Activated gamma-delta T cell treated with Interleukin-2 at 50 U/mL for 16 hours (primary cell): ENCODE results near the gene THSD7A.

ENCODE experiments used
- DNase-seq: peaks from one replicate; pipeline ENCODE4 v3.0.0-alpha.2; 2020

The THSD7A gene

DNA sequence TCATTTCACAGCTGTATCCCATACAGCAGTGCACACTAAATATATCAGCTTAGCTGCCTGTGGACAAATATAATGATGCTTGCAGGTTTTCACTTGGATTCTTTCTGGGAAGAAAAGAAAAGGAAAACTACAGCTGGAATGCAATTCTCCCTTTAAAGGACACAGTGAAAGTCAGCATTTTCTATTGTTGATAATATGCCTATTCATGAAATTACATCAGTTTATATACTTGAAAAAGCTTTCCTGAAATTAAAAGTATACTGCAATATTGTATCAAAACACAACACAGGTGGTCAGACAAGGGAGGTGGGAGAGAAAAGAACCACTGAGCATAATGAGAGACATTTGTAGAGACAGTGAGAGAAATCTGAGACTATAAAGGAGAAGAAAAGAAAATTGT, 20.3 kb downstream of the THSD7A start:
- DNase-seq, result no peak

DNA sequence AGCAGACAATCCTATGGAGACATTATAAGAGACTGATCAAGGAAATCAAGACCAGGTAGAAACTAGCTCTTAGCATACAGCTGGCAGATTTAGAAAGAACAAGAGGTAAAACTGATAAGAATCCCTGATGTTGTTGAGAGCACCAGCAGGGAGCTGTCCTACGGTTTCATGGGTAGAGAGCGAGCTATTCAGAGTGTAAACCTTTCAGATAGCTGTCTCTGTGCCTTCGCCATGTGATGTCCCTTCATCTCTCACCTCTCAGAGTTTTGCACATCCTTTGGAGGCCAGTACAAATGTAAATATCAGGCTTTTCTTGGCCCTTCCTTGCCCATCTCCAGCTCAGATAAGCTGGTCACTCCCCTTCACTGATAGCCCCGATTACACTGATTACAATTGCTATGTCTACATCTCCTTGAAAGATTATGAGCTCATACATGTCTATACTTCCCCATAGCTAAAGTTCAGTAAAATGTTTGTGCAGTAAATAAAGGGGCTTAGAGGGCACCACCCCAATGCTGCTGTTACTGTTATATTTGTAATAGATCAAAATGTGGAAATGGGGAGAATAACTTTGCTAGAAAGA, 21.9 kb downstream of the THSD7A start:
- DNase-seq, result no peak

DNA sequence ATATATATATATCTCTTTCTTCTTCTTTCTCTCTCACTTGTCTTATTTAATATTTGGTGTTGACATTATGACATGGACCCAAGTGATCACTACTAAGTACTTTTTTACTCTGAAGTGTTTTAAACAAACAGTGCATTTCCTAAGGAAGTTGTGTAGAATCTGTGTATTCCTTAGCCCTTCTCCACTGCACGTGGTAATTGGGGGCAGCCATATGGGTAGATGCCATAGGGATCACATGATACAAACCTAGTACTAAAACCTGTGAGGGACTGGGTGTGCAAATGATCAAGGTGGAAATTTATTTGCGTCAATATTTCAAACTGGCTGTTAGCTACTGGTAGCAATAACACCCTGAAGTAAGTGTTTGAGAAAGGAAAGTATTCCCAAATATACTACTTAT, 25.0 kb downstream of the THSD7A start:
- DNase-seq, result no peak

DNA sequence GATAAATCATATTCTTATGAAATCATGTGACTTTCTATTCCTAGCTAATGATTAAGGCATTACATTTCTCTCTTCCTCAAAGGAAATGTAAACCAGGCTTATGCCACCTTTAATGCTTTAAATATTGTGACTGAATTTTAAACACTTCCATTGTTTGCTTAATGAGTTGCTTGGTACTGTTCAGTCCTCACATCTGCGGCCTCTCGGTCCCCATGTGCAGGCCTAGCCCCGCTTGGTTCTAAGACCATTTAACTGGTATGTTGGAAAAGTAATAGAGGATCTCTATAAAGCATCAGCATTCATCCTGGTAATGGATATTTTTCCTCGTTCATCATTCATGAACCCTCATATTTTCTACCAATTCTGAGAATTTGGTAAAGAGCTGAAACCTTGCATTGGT, 27.4 kb downstream of the THSD7A start:
- DNase-seq, result no peak

DNA sequence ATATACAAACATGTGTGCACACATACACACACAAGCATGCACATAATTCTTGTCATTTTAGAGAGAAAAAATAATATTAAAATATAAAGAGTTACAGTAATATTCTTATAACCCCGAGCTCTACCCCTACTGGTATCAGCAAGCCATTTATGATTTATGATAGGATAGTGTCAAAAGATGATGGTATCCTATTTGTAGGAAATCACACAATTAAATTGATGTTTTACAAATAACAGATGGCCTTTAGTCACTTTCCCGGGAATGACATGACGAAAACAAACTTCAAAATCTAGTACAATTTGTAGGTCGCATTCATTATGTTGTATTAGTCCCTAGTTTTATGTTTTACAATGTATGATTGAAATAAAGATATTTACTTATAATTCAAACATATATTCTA, 36.8 kb downstream of the THSD7A start:
- no peak for DNase-seq

DNA sequence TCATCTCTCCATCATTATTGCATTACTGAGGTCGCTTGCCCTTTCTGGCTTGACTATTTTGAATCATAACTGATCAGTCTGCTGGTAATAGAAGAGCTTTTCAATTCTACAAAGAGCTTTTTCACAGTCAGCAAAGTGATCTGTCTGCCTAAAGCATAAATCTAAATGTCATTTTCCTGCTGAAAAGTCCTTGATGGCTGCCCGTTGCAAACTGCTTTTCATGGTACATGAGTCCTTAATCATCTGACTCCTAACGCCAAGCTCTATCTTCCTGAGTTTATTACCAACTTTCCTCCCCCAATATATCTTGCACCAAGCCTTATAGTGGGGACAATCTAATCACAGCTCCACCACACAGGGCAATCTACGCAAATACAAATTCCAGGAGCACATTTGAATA, 39.8 kb downstream of the THSD7A start:
- no peak for DNase-seq

DNA sequence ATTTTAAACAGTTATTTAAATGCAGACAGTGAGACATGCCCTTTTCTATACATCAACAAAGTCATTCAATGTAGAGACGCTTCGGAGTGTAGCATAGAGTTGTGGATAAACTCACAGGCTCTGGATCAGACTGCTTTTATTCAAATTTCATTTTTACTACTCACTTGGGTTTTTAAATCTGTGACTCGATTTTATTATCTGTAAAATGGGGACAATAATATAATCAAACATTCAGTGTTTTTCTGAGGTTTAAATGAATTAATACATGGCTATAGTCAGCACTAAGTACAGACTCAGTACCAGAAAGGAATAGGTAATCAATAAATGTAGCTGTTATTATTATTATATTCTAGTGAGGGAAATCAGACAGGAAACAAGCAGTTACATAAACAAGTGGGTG, 43.4 kb downstream of the THSD7A start:
- DNase-seq, result no peak

DNA sequence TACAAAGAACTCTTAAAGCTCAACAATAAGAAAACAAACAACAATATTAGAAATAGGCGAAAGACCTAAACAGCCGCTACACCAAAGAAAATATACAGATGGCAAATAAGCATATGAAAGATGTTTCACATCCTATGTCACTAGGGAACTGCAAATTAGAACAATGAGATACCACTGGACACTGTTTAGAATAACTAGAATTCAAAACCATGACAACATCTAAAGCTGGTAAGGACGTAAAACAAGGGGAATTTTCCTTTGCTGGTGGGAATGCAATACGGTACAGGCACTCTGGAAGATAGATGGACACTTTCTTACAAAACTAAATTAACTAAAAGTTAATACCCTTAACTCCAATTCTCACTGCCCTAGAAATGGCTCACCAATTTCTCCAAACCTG, 44.5 kb downstream of the THSD7A start:
- no peak for DNase-seq

DNA sequence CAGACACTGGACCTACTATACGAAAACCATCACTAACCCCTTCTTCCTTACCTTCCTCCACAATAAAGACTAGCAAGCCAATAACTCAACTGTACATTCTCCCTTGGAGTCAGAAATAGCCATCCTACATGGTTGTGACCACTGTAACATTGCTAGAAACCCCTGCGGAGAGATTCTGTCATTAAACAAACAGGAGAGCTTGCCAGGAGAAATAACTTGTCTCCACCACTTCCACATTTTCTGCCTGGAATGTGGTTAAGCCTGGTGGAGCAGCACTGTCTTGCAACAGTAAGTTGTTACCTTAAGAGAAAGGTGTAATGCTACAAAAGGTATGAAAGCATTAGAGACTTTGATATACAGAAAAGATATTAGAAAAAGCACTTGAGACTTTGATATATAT, 45.8 kb downstream of the THSD7A start:
- no peak for DNase-seq

DNA sequence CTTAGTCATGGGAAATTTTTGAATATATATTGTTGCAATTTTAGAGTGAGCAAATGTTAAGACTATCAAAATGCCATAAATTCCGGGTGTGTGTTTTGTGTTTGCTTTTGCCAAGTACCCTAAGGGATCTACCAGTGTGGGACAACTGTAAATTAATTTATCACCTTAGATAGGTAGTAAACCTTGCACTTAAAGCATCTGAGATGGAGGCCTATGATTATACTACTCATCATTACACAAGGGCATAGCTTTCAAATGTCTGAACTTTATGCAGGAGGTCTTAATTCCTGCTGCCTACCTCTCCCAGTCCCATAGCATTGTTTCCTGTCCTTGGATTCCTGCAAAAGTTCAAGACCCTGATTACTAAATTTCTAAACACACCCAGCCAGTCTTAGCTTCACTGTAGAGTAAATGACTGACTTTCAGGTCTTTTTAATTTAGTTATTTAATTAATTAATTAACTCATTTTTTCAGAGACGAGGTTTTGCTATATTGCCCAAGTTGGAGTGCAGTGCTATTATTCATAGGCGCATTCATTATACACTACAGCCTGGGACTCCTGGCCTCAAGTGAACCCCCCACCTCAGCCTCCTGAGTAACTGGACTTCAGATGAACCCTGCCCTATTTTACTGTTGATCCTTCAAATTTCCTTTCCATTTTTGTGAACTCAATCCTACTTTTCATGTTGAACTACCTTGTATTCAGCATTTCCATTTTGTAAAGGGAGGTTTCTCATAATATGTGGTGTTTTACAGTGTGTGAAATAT, 47.0 kb downstream of the THSD7A start:
- no peak for DNase-seq

DNA sequence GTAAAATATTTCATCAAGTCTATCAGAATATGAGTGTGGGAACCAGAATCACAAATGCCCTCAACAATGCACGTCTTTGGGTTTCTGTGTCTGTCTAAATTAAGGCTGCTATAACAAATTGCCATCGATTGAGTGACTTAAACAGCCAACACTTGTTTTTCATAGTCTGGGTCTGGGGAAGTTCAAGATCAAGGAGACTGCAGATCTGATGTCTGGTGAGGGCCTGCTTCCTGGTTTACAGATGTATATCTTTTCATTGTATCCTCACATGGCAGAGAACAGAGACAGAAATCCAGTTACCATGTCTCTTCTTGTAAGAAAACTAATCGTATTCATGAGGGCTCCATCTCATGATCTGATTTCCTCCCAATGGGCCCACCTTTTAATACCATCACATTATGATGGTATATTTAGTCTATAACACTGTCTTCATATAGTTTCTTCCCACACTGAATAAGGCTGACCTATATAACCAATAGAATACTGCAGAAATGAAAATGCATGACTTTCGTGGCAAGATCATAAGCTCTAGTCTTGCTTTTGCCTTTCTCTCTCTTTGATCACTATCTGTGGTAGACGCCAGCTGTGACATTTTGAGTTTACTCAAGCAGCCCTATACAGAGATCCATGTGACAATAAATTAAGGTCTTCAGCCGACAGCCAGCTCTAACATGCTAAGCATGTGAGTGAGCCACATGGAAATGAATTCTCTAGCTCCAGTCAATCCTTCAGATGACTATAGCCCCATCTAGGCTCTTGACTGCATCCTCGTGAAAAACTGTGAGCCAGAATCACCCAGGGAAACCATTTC, 51.9 kb downstream of the THSD7A start:
- DNase-seq, result no peak

DNA sequence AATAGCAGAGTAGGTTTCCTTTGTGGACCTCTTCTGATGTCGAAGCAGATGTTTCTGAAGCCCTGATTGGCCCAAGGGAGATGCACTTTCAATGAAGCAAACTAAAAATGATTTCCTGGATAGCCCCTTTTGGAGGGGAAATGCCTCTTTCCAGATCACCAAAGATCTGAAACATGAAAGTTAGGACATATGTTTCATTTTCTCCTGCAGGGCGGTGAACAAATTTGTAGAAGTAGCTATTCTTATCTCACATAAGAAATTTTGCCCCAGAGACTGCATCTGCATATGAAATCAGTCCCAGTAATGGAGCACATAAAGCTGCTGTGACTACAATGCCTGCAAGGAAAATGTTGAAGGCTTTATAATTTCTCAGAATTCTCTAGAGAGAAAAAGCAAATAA, 56.0 kb downstream of the THSD7A start:
- DNase-seq, result no peak

DNA sequence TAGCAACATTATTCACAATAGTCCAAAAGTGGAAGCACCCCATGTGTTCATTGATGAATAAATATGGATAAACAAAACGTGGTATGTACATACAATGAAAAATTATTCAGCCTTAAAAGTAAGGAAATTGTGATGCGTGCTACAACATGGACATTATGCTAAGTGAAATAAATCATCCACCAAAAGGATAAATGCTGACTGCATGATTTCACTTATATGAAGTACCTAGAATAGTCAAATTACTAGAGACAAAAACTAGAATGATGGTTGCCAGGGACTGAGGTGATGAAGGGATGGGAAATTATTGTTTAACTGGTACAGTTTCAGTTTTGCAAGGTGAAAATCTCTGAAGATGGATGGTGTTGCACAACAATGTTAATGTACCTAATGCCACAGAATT, 56.6 kb downstream of the THSD7A start:
- no peak for DNase-seq

DNA sequence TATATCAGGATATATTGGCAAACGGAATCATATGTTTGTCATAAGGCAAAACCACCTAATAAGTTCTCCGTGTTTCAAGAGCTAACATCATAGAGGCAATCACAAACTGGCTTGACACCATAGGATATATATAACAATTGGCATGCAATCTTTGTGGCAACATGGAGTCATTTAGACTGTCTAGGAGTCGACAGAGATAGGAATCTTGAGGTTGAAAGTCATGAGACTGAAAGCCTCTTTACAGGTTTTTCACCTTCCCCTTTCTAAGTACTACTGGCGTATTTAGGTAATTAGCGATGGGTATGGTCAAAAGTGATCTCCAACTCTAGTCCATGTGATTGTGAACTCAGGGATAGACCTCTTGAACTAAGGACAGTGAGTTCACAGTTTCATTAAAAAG, 63.7 kb downstream of the THSD7A start:
- no peak for DNase-seq

DNA sequence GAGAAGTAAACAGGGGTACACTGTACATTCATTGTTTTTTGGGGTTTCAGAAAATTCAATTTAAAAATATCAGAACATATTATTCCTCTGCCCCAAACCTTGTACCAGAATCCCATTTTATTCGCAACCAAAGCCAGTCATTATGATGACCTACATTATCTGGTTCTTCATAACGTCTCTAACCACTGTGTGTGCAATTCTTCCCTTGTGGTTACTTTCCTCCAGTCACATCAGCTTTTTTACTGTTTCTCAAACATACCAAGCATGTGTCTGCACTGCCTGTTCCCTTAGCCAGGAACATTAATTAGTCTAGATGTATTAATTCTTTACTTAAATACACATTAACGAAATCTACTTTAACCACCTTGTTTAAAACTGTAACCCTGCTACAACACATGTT, 64.8 kb downstream of the THSD7A start:
- no peak for DNase-seq

DNA sequence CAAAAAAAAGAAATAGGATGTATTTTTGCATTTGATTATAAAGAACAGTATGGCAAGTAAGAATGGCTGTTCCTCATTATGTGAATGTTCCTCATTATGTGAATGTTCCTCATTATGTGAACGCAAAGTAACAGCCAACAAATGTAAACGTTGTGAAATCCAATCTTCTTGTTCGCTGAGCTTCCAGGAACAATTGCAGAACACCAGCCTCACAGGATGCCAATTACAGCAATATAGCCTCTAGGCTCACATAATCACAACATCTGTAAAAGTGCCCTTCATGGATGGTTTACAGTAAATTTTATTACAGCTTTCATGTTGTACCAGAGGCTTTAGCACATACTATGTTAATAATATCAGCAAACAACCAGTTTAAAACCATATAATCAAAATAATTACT, 71.6 kb downstream of the THSD7A start:
- no peak for DNase-seq

DNA sequence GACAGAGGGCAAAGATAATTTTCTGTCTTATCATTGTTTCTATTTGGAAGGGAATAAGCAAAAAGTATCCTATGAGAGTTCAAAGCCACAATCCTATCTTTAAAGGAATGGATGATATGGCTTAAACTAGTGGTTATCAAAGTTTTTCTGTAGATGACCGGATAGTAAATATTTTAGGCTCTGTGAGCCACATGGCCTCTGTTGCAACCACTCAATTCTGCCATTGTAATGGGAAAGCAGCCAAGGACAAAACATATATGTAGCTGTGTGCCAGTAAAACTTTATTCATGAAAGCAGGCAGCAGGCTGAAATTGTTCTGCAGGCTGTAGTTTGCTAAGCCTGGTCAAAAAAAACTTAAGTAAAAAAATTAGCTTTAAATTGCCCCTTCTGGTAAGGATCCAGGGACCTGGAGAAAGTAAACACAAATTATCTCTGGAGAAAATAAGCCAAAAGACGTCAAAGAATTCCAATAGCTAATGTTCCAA, 73.3 kb downstream of the THSD7A start:
- no peak for DNase-seq

DNA sequence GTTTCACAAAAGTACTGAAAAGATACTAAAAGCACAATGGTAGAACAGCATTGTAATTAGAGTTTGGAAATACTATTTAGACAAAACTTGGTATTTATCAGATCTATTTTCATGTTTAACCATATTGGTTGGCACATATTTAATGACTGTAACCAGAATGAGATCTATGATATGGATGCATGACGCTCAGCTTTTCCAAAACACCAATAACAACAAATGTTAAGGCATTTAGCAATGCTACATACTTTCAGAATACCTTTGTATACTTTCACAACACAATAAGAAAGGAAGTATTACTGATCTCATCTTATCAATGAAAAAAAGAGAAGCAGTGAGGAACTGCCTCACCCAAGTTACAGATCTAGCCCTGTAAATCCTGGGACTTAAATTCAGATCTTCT, 74.8 kb downstream of the THSD7A start:
- no peak for DNase-seq

DNA sequence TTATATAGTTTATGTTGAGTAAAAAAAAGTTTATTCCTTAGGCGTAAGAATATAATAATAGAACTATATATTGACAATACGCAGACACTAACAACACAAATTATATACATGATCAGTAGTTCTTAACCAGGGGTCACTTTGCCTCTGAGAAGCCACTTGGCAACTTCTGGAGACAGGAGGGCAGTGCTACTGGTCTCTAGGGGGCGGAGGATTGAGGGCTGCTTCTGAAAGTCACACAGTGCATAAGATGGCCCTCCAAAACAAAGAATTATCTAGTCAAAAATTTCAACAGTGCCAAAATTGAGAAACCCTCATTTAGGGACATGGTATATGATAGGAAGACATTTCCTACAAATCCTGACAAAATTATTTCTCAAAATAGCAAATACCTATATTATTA, 77.1 kb downstream of the THSD7A start:
- DNase-seq, result no peak

DNA sequence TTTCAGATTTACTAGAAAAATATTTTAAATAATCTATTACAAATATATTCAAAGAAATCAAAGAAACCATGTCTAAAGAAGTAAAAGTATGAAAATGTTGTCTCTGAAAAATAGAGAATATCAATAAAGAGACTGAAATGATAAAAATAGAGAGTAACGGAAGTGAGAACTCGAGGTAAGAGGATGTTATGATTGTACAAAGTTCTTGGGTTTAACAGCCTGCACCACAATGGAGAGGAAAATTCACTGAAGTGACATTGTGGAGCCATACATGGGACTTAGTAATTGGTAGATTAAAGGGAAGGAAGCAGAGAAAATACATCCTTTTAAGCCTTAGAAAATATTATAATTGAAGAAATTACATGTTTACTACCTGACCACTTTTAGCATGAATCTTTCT, 77.9 kb downstream of the THSD7A start:
- DNase-seq, result no peak

DNA sequence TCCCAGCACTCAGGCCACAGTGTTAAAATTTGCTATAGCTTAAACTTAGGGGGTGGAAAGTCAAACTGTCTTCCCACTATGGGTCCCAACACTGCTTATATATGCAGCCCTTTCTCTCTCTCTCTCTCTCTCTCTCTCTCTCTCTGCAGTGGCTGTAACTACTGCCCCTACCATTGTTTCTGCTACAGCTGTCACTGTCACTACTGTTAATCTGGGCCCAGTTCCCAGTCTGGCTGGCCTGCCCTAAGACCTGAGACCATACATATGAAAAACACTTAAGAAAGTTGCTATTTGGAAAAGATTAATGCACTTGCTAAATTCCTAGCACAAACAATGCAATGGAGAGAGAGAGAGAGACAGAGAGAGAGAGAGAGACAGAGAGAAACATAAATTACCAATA, 78.6 kb downstream of the THSD7A start:
- DNase-seq, result no peak

DNA sequence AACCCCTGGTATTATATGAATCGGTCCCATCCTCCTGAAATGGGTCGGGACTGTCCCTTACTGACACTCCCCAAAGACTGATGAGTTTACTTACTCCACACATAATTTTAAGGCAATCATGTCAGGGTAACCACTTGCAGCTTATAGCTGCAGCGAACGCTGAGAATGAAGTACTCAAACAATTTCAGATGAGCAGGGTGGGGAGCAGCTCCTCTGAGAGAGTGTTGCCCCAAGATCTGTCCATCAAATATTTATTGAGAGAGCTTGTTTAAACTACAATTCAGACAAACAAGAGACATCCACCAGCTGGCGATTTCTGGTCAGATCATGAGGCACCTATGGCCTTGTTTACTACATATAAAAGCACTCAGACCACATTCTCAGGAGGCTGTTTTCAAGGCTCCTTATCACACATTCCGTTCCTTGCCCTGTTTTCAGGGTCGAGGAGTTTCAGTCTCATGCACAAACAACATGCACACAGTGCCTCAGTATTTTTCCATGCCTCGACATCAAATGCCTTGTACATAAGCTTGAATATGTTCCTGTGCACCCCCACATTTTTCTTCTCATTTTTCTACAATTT, 80.1 kb downstream of the THSD7A start:
- no peak for DNase-seq

DNA sequence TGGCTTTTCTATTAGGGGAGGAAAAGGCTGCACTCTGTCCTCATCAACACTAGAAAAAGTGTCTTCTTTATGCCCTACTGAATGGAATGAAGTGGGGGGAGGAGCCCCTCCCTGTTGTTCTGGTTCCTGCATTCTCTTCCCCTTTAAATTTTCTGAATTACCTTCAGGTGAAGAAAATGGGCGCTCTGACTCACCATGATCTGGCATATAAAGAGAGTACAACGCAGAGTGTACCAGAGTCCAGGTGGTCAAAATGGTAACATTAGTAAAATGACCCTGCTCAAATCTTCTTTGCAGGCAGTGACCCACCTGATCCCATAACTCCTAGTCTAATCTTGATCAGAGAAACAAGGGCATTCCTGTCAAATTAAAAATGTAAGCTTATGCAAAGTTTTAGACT, 80.7 kb downstream of the THSD7A start:
- no peak for DNase-seq

DNA sequence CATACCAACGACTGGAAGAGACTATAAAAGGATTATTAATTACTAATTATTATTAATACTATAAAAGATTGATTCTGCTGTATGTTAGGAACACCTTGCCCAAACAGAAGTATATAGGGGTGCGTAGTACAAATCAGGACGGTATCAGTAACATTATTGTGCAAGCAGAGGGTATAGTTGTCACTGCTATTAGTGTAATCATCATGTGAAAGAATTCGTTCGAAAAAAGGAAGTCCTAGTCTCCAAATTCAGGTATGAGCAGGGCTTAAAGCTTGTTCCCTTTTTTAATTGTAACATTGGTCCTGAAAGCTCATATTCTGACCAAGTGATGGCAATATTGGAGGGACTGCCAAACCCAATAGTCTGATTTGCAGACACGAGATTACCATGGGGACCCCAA, 81.8 kb downstream of the THSD7A start:
- no peak for DNase-seq
